ENCODE measurements around the gene PROC.

The PROC gene

GRCh38 chr2:127415593-127416505 is 2.4 kb upstream of the PROC start:
- peak; percentile 88 for DNase-seq

- peak; percentile 32 for DNase-seq
Observed at GRCh38 chr2:127416506-127417001, 1.7 kb upstream of the PROC start.

- no peak for DNase-seq
Observed at GRCh38 chr2:127417406-127417805, 821 bp upstream of the PROC start.

GRCh38 chr2:127419112-127419430 is 844 bp downstream of the PROC start:
- no peak for DNase-seq

GRCh38 chr2:127419448-127420038 is 1.3 kb downstream of the PROC start:
- DNase-seq, result no peak

GRCh38 chr2:127420039-127420864 is 2.0 kb downstream of the PROC start:
- no peak for DNase-seq

GRCh38 chr2:127421116-127421800 is 3.0 kb downstream of the PROC start:
- DNase-seq, result no peak

GRCh38 chr2:127421871-127422558 is 3.8 kb downstream of the PROC start:
- DNase-seq, result no peak

- DNase-seq, result peak; percentile 86
Observed at GRCh38 chr2:127422559-127423477, 4.6 kb downstream of the PROC start.

- peak; percentile 77 for DNase-seq
Observed at GRCh38 chr2:127423478-127423843, 5.2 kb downstream of the PROC start.

- no peak for DNase-seq
Observed at GRCh38 chr2:127423880-127424279, 5.7 kb downstream of the PROC start.

- no peak for DNase-seq
Observed at GRCh38 chr2:127424598-127425520, 6.6 kb downstream of the PROC start.

- no peak for DNase-seq
Observed at GRCh38 chr2:127425540-127426490, 7.6 kb downstream of the PROC start.

- DNase-seq, result no peak
Observed at GRCh38 chr2:127426501-127427354, 8.5 kb downstream of the PROC start.

GRCh38 chr2:127427376-127428056 is 9.3 kb downstream of the PROC start:
- DNase-seq, result no peak

- DNase-seq, result no peak
Observed at GRCh38 chr2:127428057-127428814, 10.0 kb downstream of the PROC start.

GRCh38 chr2:127428815-127429109 is 10.5 kb downstream of the PROC start:
- no peak for DNase-seq
